WTC11 (cell line): ENCODE results near the gene AMACR. TPM values are rescaled to one million over a fixed set of nuclear protein-coding genes. Genes with fewer than 3 reads are reported as not detected.

ENCODE experiments used
- ATAC-seq: fragments of 200-7000 bp; cut with Tn5 transposase; 2 replicates; pipeline ENCODE4 v1.10.0; 2021; ENCODE audit warnings: mild to moderate bottlenecking, moderate library complexity
- CTCF ChIA-PET: fragments of 300-600 bp; sonication (Branson Sonifier 250); formaldehyde crosslinking; loops from one replicate; lab custom pipeline; 2021; ENCODE audit warnings: antibody characterized with exemption; lab: Charles Lee
- POLR2A ChIA-PET: fragments of 350-600 bp; sonication (Branson Sonifier 250); formaldehyde crosslinking; loops from one replicate; lab custom pipeline; 2021; ENCODE audit warnings: antibody characterized with exemption; lab: Charles Lee
- DNase-seq: peaks from one replicate; pipeline ENCODE4 v3.0.0; 2021; ENCODE audit warnings: low spot score
- H3K27ac Mint-ChIP-seq: 2 replicates; pipeline ENCODE4 v1.8.0; 2021; ENCODE audit warnings: mixed read lengths
- H3K27me3 Mint-ChIP-seq: 2 replicates; pipeline ENCODE4 v1.8.0; 2021; ENCODE audit warnings: low read depth, mild to moderate bottlenecking, moderate library complexity, mixed read lengths
- H3K36me3 Mint-ChIP-seq: 2 replicates; pipeline ENCODE4 v1.8.0; 2021; ENCODE audit warnings: mixed read lengths
- H3K4me1 Mint-ChIP-seq: 2 replicates; pipeline ENCODE4 v1.8.0; 2022; ENCODE audit warnings: mixed read lengths
- H3K4me3 Mint-ChIP-seq: 2 replicates; pipeline ENCODE4 v1.8.0; 2021; ENCODE audit warnings: mild to moderate bottlenecking, moderate library complexity, mixed read lengths
- H3K9me3 Mint-ChIP-seq: 2 replicates; pipeline ENCODE4 v1.8.0; 2021; ENCODE audit warnings: mixed read lengths
- ATF1 ChIP-seq: sonication (generic); formaldehyde crosslinking; IDR thresholded peaks from 2 replicates; pipeline ENCODE4 v1.8.1; 2023; ENCODE audit warnings: mild to moderate bottlenecking, moderate library complexity, missing genetic modification reagents
- CBFB ChIP-seq: sonication (generic); formaldehyde crosslinking; IDR thresholded peaks from 2 replicates; pipeline ENCODE4 v1.8.1; 2022; ENCODE audit warnings: mild to moderate bottlenecking, low read depth, missing genetic modification reagents
- CREB1 ChIP-seq: sonication (generic); formaldehyde crosslinking; IDR thresholded peaks from 2 replicates; pipeline ENCODE4 v1.8.0; 2023; ENCODE audit warnings: mild to moderate bottlenecking, missing genetic modification reagents
- EMX1 ChIP-seq: fragments of 250-450 bp; sonication (Bioruptor Pico); IDR thresholded peaks from 2 replicates; pipeline ENCODE4 v1.8.0; 2021; ENCODE audit warnings: mild to moderate bottlenecking
- FOXJ3 ChIP-seq: sonication (generic); formaldehyde crosslinking; IDR thresholded peaks from 2 replicates; pipeline ENCODE4 v1.9.0; 2021; ENCODE audit warnings: missing genetic modification reagents, mild to moderate bottlenecking, borderline replicate concordance
- FOXP1 ChIP-seq: sonication (generic); formaldehyde crosslinking; IDR thresholded peaks from 2 replicates; pipeline ENCODE4 v1.8.0; 2022; ENCODE audit warnings: missing genetic modification reagents, mild to moderate bottlenecking, moderate library complexity, borderline replicate concordance
- GRHL2 ChIP-seq: fragments of 250-450 bp; sonication (Bioruptor Pico); IDR thresholded peaks from 2 replicates; pipeline ENCODE4 v1.8.0; 2022; ENCODE audit warnings: mild to moderate bottlenecking, moderate library complexity; ENCODE audit not compliant: insufficient replicate concordance, severe bottlenecking
- HMGA2 ChIP-seq: fragments of 250-450 bp; sonication (Bioruptor Pico); IDR thresholded peaks from 2 replicates; pipeline ENCODE4 v1.4.0; 2021; ENCODE audit warnings: mild to moderate bottlenecking, moderate library complexity
- RORB ChIP-seq: fragments of 250-450 bp; sonication (Bioruptor Pico); IDR thresholded peaks from 2 replicates; pipeline ENCODE4 v1.9.0; 2021; ENCODE audit warnings: mild to moderate bottlenecking
- ZNF138 ChIP-seq: sonication (generic); formaldehyde crosslinking; conservative IDR thresholded peaks from 2 replicates; pipeline ENCODE4 v1.8.1; 2022; ENCODE audit warnings: mild to moderate bottlenecking, moderate library complexity, missing genetic modification reagents
- total RNA-seq: library from RNA; stranded (reverse); gene quantifications from 3 replicates; pipeline ENCODE4 v1.2.3, GENCODE V29; 2021
- TF ChIP-seq, protein P1 (sequence below): fragments of 250-450 bp; sonication (Bioruptor Pico); IDR thresholded peaks from 2 replicates; pipeline ENCODE4 v1.9.0; 2021; ENCODE audit warnings: mild to moderate bottlenecking, borderline replicate concordance
- TF ChIP-seq, protein P2 (sequence below): sonication (generic); formaldehyde crosslinking; IDR thresholded peaks from 2 replicates; pipeline ENCODE4 v1.8.0; 2023; ENCODE audit warnings: missing genetic modification reagents
- TF ChIP-seq, protein P3 (sequence below): sonication (generic); formaldehyde crosslinking; conservative IDR thresholded peaks from 2 replicates; pipeline ENCODE4 v1.8.1; 2022; ENCODE audit warnings: mild to moderate bottlenecking, missing genetic modification reagents
- TF ChIP-seq, protein P4 (sequence below): sonication (generic); formaldehyde crosslinking; IDR thresholded peaks from 2 replicates; pipeline ENCODE4 v1.8.1; 2023; ENCODE audit warnings: mild to moderate bottlenecking, moderate library complexity, missing genetic modification reagents
- TF ChIP-seq, protein P5 (sequence below): sonication (generic); formaldehyde crosslinking; IDR thresholded peaks from 2 replicates; pipeline ENCODE4 v1.8.0; 2023; ENCODE audit warnings: mild to moderate bottlenecking, missing genetic modification reagents

The AMACR gene
- total RNA-seq, 1 experiment from 2014 or later: 11.9 TPM

DNA sequence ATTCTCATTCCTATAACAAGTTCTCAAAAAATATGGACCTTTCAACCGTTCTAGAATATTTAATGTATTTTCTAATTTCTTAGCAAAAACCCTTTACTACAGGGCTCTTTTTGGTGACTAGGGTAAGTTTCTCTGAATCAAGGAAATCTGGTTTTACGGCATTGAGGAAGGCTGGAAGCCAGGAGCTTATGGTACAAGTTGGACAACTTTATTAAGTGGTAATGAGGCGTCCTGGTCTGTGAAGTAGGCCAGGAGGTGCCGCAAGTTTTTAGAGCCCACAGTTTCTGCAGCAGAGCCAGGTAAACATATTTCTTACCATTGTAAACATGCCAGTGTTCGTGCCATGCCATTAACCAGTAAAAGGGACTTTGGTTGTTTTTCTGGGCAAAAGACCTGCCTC lies 49.7 kb upstream of the AMACR start (continued):
- TF ChIP-seq, protein P1, sequence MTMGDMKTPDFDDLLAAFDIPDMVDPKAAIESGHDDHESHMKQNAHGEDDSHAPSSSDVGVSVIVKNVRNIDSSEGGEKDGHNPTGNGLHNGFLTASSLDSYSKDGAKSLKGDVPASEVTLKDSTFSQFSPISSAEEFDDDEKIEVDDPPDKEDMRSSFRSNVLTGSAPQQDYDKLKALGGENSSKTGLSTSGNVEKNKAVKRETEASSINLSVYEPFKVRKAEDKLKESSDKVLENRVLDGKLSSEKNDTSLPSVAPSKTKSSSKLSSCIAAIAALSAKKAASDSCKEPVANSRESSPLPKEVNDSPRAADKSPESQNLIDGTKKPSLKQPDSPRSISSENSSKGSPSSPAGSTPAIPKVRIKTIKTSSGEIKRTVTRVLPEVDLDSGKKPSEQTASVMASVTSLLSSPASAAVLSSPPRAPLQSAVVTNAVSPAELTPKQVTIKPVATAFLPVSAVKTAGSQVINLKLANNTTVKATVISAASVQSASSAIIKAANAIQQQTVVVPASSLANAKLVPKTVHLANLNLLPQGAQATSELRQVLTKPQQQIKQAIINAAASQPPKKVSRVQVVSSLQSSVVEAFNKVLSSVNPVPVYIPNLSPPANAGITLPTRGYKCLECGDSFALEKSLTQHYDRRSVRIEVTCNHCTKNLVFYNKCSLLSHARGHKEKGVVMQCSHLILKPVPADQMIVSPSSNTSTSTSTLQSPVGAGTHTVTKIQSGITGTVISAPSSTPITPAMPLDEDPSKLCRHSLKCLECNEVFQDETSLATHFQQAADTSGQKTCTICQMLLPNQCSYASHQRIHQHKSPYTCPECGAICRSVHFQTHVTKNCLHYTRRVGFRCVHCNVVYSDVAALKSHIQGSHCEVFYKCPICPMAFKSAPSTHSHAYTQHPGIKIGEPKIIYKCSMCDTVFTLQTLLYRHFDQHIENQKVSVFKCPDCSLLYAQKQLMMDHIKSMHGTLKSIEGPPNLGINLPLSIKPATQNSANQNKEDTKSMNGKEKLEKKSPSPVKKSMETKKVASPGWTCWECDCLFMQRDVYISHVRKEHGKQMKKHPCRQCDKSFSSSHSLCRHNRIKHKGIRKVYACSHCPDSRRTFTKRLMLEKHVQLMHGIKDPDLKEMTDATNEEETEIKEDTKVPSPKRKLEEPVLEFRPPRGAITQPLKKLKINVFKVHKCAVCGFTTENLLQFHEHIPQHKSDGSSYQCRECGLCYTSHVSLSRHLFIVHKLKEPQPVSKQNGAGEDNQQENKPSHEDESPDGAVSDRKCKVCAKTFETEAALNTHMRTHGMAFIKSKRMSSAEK (CRISPR knock-in tag): no peak

DNA sequence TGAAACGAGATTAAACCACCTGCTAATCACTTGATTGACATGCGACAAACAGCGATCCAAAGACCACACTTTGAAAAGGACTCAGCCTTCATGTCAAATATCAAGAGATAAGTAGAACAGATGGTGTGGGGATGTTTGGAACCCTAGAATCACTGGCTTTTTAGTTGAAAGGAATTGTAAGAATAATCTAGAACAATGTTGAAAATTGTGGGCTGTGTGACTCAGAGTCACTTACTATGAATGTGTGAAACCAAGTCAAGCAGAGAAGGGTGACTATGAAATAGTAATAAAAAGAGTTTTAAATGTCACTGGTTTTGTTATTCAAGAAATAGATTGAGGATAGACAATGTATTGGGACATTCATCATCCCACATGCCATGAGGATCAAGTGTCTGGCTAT lies 49.3 kb upstream of the AMACR start:
- TF ChIP-seq RORB (CRISPR knock-in tag) (no peak), CBFB (CRISPR knock-in tag) (no peak)
- TF ChIP-seq, all 79 proteins: peak for 0
- no peak overlapping the region for H3K4me3 Mint-ChIP-seq

DNA sequence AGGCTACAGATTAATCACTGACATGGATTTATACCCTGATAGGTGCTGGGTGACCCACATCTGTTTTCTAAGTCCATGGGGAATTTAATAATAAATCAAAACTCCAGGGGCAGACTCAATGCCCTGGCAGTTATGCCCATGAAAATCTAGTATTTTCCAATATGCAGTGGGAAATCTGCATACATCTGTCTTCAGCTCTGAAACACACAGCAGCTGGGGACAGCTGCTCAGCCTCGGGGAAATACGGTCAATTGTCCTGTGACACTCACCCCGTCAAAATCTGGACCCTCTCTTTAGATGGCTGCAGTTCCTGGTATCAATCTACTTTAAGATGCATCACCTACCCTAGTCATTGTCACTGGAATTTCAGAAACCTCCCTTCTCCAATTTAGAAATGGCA lies 47.8 kb upstream of the AMACR start:
- H3K4me1 Mint-ChIP-seq: no peaks in the 10 kb centered on the region
- H3K36me3 Mint-ChIP-seq: peaks cover 13% of the 10 kb centered on the region
- CTCF ChIA-PET: no interaction called here

More for the DNA sequence above, 49.3 kb upstream of the AMACR start:
- Mint-ChIP-seq H3K9me3 (peaks cover 17% of the 10 kb centered on the region), H3K27me3 (no peaks in the 10 kb centered on the region), H3K36me3 (peaks cover 24% of the 10 kb centered on the region), H3K27ac (no peak overlapping the region), H3K4me1 (no peaks in the 10 kb centered on the region)
- ChIA-PET CTCF (no interaction called here), POLR2A (no interaction called here)
- ATAC-seq (no peak), DNase-seq (no peak)

More for the DNA sequence above, 47.8 kb upstream of the AMACR start:
- H3K27ac Mint-ChIP-seq: no peak overlapping the region
- DNase-seq: no peak
- POLR2A ChIA-PET: no interaction called here
- no peak for ATAC-seq
- no peaks in the 10 kb centered on the region for H3K27me3 Mint-ChIP-seq
- peaks cover 4% of the 10 kb centered on the region for H3K9me3 Mint-ChIP-seq
- TF ChIP-seq, protein P2, sequence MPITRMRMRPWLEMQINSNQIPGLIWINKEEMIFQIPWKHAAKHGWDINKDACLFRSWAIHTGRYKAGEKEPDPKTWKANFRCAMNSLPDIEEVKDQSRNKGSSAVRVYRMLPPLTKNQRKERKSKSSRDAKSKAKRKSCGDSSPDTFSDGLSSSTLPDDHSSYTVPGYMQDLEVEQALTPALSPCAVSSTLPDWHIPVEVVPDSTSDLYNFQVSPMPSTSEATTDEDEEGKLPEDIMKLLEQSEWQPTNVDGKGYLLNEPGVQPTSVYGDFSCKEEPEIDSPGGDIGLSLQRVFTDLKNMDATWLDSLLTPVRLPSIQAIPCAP (CRISPR knock-in tag): no peak
- TF ChIP-seq GRHL2 (CRISPR knock-in tag): no peak
- TF ChIP-seq, protein P3, sequence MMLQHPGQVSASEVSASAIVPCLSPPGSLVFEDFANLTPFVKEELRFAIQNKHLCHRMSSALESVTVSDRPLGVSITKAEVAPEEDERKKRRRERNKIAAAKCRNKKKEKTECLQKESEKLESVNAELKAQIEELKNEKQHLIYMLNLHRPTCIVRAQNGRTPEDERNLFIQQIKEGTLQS: no peak
- no peak for TF ChIP-seq ZNF138 (CRISPR knock-in tag)
- TF ChIP-seq, protein P4, sequence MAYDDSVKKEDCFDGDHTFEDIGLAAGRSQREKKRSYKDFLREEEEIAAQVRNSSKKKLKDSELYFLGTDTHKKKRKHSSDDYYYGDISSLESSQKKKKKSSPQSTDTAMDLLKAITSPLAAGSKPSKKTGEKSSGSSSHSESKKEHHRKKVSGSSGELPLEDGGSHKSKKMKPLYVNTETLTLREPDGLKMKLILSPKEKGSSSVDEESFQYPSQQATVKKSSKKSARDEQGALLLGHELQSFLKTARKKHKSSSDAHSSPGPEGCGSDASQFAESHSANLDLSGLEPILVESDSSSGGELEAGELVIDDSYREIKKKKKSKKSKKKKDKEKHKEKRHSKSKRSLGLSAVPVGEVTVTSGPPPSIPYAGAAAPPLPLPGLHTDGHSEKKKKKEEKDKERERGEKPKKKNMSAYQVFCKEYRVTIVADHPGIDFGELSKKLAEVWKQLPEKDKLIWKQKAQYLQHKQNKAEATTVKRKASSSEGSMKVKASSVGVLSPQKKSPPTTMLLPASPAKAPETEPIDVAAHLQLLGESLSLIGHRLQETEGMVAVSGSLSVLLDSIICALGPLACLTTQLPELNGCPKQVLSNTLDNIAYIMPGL (CRISPR knock-in tag): no peak
- no peak for TF ChIP-seq EMX1 (CRISPR knock-in tag)
- TF ChIP-seq ATF1 (CRISPR knock-in tag): no peak
- no peak for TF ChIP-seq FOXP1 (CRISPR knock-in tag)
- no peak for TF ChIP-seq CREB1 (CRISPR knock-in tag)
- TF ChIP-seq, protein P5, sequence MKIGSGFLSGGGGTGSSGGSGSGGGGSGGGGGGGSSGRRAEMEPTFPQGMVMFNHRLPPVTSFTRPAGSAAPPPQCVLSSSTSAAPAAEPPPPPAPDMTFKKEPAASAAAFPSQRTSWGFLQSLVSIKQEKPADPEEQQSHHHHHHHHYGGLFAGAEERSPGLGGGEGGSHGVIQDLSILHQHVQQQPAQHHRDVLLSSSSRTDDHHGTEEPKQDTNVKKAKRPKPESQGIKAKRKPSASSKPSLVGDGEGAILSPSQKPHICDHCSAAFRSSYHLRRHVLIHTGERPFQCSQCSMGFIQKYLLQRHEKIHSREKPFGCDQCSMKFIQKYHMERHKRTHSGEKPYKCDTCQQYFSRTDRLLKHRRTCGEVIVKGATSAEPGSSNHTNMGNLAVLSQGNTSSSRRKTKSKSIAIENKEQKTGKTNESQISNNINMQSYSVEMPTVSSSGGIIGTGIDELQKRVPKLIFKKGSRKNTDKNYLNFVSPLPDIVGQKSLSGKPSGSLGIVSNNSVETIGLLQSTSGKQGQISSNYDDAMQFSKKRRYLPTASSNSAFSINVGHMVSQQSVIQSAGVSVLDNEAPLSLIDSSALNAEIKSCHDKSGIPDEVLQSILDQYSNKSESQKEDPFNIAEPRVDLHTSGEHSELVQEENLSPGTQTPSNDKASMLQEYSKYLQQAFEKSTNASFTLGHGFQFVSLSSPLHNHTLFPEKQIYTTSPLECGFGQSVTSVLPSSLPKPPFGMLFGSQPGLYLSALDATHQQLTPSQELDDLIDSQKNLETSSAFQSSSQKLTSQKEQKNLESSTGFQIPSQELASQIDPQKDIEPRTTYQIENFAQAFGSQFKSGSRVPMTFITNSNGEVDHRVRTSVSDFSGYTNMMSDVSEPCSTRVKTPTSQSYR (CRISPR knock-in tag): no peak
- no peak for TF ChIP-seq FOXJ3 (CRISPR knock-in tag)
- no peak for TF ChIP-seq HMGA2
- TF ChIP-seq, all 79 proteins: peak for 0
- no peak overlapping the region for H3K4me3 Mint-ChIP-seq
